Measurements from ENCODE around the gene MFAP5.

- TF ChIP-seq CTCF (IDR thresholded peaks at IDR 0.05) (no peak), MAX (CRISPR knock-in tag; IDR thresholded peaks at IDR 0.05) (no peak), ZNF138 (CRISPR knock-in tag; conservative IDR thresholded peaks at IDR 0.05) (no peak), SP1 (CRISPR knock-in tag; conservative IDR thresholded peaks at IDR 0.05) (no peak), HMGXB4 (CRISPR knock-in tag; IDR thresholded peaks at IDR 0.05) (no peak), CBFB (CRISPR knock-in tag; IDR thresholded peaks at IDR 0.05; ENCODE audit: low read depth) (no peak), USF2 (CRISPR knock-in tag; IDR thresholded peaks at IDR 0.05) (no peak)
These were observed 25.0 kb downstream of the MFAP5 start for GRCh38 chr12:8637666-8638065.

Measured in WTC11 (cell line).